H54 (cell line): ENCODE data around the gene CAPN10.
"Not testable (repeated sequence)": the region's sequence is repeated elsewhere in the genome, so short reads cannot be mapped to it uniquely, and the experiment has no call there.

ENCODE experiments used
- DNase-seq: peaks from one replicate; pipeline ENCODE4 v3.0.0; 2011; ENCODE audit warnings: low spot score, mixed read lengths; ENCODE audit not compliant: insufficient read length
- FAIRE-seq: peaks from 3 replicates; lab custom pipeline; 2011; peaks lifted over from hg19 to GRCh38; lab: Jason Lieb, UNC
- POLR2A ChIP-seq: IDR thresholded peaks from 2 replicates; pipeline ENCODE4 v1.6.1; 2011; ENCODE audit warnings: low read depth, mild to moderate bottlenecking, low read length

CAPN10 gene

GRCh38 chr2:240586198-240586918 lies at the start of gene CAPN10:
TSS of gene CAPN10 (plus strand) at chr2:240586734. CDS start at chr2:240586912, 178 bp downstream.
- FAIRE-seq (no peak), DNase-seq (peak; percentile 97)
- TF ChIP-seq POLR2A, result peak; percentile 73

- FAIRE-seq (no peak), DNase-seq (no peak)
- TF ChIP-seq POLR2A, result no peak
Measured at GRCh38 chr2:240538031-240538780, 48.3 kb upstream of the CAPN10 start.

GRCh38 chr2:240539101-240539500 lies 47.4 kb upstream of the CAPN10 start:
- not testable (repeated sequence) for FAIRE-seq, DNase-seq

GRCh38 chr2:240539906-240540305 lies 46.6 kb upstream of the CAPN10 start:
- DNase-seq (no peak), FAIRE-seq (no peak)
- TF ChIP-seq POLR2A, result no peak

- no peak for DNase-seq
- TF ChIP-seq POLR2A, result no peak
- no peak for FAIRE-seq
Measured at GRCh38 chr2:240551288-240551687, 35.2 kb upstream of the CAPN10 start.

- FAIRE-seq (no peak), DNase-seq (no peak)
- TF ChIP-seq POLR2A, result no peak
Measured at GRCh38 chr2:240551811-240552210, 34.7 kb upstream of the CAPN10 start.

- no peak for TF ChIP-seq POLR2A
- DNase-seq (no peak), FAIRE-seq (no peak)
Measured at GRCh38 chr2:240553956-240554480, 32.5 kb upstream of the CAPN10 start.

- no peak for DNase-seq
- no peak for FAIRE-seq
- no peak for TF ChIP-seq POLR2A
Measured at GRCh38 chr2:240554767-240555493, 31.6 kb upstream of the CAPN10 start.

GRCh38 chr2:240555541-240556250 lies 30.8 kb upstream of the CAPN10 start:
- no peak for TF ChIP-seq POLR2A
- FAIRE-seq (no peak), DNase-seq (no peak)

- DNase-seq, result peak; percentile 60
- TF ChIP-seq POLR2A, result no peak
- FAIRE-seq, result no peak
Measured at GRCh38 chr2:240556553-240557100, 29.9 kb upstream of the CAPN10 start.

GRCh38 chr2:240557101-240557751 lies 29.3 kb upstream of the CAPN10 start:
- DNase-seq, result no peak
- TF ChIP-seq POLR2A, result no peak
- no peak for FAIRE-seq

- FAIRE-seq, result no peak
- TF ChIP-seq POLR2A, result no peak
- no peak for DNase-seq
Measured at GRCh38 chr2:240557808-240558207, 28.7 kb upstream of the CAPN10 start, which contains the start of gene ANKMY1. TSS of gene ANKMY1 (minus strand) at chr2:240557988. CDS start at chr2:240557335, 653 bp downstream.
